ENCODE data around the gene MICALL1.

MICALL1 gene

GRCh38 chr22:37905534-37906363, at the start of gene MICALL1:
Gene MICALL1, plus strand, starts transcription at chr22:37906297. Its CDS starts 126 bp downstream, at chr22:37906423.
- peak; percentile 67 for DNase-seq

DNA sequence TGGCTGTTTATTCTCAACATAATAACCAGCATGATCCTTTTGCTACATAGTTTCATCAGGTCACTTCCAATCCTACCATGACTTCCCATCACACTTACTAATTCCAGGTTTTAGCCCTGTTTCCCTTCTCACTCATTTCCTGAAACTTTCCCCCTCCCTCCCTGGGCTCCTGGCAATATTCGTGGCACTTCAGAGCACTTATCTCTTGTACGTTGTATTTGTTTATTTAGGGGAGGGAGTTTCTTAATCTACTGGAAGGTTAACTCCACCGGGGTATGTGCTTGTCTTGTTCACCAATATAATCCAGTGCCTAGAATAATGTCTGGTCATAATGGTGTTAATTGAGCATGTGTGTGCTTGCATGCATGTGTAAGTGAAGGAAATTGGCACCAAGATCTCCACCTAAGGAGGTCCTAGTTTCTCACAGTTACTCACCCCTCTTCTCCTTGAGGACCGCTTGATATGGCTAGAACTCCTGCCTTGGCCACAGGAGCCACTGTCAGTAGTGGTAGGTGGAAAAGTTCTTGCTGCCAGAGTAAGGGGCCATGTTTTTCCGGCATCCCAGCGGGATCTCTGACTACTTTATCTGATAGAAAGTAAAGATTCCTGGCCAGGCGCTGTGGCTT, 45.2 kb upstream of the MICALL1 start:
- DNase-seq = no peak

- no peak for DNase-seq
These were observed 43.3 kb upstream of the MICALL1 start for GRCh38 chr22:37862570-37863325.

- DNase-seq = no peak
These were observed 40.6 kb upstream of the MICALL1 start for GRCh38 chr22:37865510-37865909.

DNA sequence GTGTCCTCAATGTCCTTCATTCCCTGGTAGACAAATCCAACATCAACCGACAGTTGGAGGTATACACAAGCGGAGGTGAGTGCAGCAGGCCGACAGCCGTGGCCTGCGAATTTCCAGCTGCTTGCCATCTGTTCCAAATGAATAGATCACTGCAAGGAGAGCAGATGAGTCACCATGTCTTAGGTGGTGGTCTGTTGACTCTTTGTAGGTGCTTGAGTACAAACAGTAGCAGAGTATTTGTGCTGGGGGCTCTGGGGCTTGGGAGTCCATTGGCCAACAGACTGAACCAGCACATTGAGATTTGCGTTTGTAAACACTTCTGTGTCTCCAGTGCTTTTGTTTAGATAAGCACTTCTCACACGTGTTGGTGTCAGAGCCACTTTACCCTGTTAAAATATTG, 35.8 kb upstream of the MICALL1 start:
- DNase-seq = no peak

DNA sequence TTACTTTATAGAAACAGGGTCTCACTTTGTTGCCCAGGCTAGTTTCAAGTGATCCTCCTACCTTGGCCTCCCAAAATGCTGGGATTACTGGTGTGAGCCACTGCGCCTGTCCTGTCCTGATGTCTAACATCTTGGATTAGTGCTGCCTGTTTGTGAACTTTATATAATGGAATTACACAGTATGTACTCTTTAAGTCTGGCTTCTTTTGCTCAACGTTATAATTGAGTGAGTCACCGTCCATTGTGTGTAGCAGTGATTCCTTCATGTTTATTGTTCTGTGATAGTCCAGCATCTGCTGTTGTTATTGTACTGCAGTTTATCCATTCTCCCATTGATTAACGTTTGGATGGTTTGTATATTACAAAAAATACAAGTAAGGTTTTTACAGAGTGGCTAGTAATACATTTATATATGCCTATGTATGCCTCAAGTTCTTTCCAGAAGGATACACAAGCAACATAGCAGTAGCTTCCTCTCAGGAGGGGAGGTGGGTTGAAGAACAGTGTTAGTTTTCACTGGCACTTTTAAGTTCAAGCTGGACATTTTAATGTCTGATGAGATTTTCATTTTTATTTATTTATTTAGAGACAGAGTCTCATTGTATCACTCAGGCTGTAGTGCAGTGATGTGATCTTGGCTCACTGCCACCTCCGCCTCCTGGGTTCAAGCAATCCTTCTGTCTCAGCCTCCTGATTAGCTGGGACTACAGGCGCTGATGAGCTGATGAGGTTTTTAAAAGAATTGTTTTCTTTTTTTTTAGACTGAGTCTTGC, 25.2 kb upstream of the MICALL1 start:
- DNase-seq = no peak

DNA sequence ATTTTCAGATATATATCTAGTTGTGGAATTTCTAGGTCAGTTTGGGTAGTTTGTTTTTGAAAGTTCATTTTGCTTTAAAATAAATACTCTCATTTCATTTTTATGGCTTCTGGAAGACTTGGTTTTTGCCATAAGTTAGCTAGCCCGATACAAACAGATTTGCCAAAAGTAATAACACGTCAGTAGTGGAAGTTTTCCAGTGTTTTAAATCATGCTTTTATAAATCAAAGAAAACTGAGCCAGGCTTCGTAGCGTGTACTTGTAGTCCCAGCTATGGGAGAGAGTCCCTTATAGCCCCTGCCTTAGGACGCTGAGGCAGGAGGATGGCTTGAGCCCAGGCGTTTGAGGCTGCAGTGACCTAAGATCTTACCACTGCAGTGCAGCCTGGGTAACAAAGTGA, 21.7 kb upstream of the MICALL1 start:
- DNase-seq = no peak

- DNase-seq = no peak
These were observed 18.3 kb upstream of the MICALL1 start for GRCh38 chr22:37887584-37888378.

DNA sequence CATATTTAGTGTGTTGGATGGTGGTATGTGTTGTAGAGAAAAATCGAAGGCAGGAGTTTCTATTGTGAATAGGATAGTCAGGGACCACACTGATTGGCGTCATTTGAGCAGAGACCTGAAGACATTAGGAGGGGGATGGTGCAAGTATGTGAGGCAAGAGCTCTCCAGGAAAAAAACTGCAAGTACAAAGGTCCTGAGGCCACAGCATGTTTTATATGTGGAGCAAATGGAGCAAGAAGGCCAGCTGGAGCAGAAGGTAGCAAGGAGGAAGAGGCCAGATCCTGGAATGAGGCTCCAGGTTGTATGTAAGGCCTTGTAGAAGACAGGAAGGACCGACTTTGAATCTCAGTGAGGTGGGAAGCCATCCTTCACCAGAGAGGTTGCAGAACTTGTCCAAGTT, 14.2 kb upstream of the MICALL1 start:
- no peak for DNase-seq

DNA sequence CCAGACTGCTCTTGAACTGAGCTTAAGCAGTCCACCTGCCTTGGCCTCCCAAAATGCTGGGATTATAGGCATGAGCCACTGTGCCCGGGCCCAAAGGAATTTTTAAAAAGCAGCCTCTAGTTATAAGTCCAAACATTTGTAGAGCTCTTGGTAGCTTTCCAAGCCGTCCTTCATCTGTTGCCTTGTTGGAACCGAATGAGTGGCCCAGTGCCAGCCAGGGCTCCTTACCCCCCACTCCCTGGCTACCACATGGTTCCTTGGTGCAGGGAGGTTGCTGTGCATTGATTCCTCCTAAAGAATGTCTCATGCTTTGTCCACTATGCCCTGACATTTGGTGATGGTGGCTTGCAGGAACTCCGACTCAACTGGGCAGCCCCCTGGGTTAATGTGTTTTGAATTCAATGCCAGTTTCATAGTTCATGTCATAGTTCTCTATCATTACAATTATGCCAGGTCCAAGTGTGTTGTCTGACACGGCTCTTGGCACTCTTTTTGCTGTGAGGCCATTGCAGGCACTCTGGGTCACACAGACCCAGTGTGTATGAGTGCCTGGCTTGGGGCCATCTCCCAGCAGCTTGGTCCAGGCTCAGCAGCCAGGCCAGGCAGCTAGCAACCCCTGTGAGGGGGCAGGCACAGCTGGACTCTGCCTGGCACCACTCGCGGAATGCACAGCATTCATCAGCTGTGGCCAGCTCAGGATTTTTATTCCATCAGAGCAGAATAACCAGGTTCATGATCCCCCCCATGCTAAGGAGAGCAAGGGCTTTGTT, 13.3 kb upstream of the MICALL1 start:
- no peak for DNase-seq

DNA sequence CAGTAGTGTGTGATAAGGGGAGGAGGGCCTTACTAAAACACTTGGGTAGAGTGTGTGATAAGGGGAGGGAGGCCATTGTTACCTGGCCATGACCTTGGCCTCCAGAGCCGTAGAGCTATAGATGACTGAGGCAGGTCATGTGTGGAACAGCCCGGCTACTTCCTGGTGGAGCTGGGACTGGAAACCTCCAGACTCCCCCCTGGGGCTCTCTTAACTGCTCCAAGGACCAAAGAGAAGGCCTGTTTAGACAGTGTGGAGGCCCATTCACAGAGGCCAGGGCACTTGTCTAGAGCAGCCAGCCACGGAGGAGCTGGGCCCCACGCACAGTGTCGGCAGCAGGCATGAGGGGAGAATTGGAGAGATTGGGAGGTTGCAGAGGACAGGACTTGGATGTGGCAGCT, 12.5 kb upstream of the MICALL1 start:
- no peak for DNase-seq

GRCh38 chr22:37894939-37895670, 11.0 kb upstream of the MICALL1 start:
- no peak for DNase-seq

DNA sequence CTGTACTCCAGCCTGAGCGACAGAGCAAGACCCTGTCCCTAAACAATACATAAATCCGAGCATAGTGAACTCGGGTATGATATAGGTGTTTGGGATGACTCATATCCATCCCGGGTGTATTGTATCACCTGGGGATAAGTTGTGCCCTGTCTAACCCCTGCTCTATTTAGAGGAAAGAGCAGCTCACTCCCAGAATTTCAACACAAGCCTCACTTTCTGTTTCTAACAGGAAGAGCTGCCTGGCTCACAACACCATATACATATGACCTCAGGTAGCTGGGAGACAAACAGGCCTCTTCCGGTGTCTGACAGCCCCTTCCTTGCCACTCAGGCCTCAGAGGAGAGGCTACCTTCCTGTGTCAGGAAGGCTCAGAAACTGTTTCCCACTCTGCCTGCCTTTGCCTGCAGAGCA, 9.9 kb upstream of the MICALL1 start:
- DNase-seq = no peak

DNA sequence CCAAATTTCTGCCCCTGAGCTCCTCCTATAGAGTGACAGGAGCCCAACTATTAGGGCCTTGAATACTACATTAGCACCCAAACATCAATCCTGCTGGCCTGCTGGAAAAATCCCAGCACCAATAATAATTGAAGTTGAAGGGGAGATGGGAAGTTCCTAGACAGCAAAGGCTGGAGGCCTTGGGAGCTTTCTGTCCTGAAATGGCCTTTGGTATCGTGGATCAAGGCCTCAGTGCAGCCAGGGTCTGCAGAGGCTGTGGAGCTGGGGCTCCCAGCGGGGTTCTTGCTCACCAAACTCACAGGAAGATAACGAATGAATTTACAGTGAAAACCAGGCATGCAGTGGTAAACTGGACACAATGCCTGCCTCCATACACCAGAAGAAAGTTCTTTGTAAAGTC, 9.2 kb upstream of the MICALL1 start:
- DNase-seq = no peak

DNA sequence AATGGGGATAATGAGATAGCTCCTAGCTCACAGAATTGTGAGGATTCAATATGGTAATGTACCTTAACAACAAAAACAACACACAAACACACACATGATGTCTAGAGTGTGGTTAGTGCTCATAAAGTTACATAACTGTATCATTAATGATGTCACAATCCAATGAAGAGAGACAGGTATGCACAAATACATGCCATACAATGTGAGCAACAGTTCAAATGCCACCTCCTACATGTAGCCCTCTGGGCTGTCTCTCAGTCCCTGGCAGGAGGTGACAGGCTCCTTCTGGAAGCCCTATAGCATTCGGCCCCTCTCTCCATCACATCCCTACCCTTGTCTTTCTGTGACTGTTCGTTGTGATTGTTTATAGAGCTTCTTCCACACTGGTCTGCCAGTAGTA, 8.3 kb upstream of the MICALL1 start:
- no peak for DNase-seq

GRCh38 chr22:37898441-37899181, 7.5 kb upstream of the MICALL1 start:
- DNase-seq = no peak

DNA sequence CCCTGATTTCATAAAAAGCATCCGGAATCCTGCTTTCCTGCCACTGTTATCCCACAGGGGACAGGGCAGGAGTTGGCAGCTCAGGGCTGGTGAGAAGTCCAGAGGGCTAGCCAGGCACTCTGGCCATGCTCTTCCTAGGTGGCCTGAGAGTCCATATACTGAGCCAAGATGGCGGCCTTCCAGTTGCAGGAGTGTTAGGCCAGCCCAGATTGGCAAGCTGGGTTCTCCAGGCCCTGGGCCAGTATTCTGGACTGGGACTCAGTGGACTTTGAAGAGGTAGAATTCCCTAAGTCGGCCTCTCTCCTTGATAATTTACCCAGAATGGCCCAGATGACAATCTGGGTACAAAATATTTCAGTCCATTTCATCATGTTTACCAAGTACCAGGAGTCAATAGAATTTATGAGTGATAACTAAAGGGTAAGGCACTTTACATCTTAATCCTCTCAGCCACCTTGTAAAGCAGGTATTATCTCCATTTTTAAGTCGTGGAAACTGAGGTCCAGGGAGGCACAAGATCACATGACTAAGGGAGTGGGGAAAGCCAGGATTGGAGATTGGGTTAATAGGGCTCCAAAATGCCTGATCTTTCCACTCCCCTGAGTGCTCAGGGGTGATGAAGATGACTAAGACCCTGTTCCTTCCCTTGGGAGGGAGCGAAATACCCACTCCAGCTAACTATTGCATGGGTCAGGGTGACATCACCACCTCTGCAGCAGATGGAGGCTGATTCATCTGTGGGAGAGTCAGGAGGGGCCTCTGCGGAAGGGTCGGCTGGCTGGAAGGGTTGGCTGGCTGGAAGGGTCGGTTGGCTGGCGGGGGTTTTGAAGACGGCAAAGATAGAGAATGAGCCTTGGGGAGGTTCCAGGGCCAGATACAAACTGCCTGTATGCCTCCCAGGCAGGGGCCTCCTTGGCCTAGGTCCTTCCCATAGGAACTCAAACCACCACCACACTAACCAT, 1.2 kb upstream of the MICALL1 start:
- DNase-seq = no peak

- DNase-seq = peak; percentile 33
These were observed 389 bp downstream of the MICALL1 start for GRCh38 chr22:37906364-37907008.
